ENCODE data around the gene SLC26A4.

SLC26A4 gene

GRCh38 chr7:107658467-107658866 is 2.2 kb upstream of the SLC26A4 start:
- Histone ChIP-seq H3K9ac (ENCODE audit: low read length) (no peak overlapping the region), H3K18ac (ENCODE audit: low read length) (no peak overlapping the region), H2BK120ac (ENCODE audit: insufficient read depth, low read length, poor library complexity) (no peak overlapping the region), H3K36me3 (ENCODE audit: control insufficient read depth in 1 of 2, insufficient read depth in 2 of 2, low read length in 2 of 2) (no peaks in the 10 kb centered on the region), H3K9me3 (ENCODE audit: insufficient read depth, low read depth, low read length) (peaks cover 6% of the 10 kb centered on the region), H4K8ac (ENCODE audit: low read depth, low read length) (no peak overlapping the region), H3K4ac (ENCODE audit: low read depth, low read length) (no peak overlapping the region), H3K14ac (ENCODE audit: low read length) (no peak overlapping the region), H3K79me2 (ENCODE audit: control insufficient read depth, insufficient read depth, low read length, poor library complexity) (no peaks in the 10 kb centered on the region), H3K4me3 (ENCODE audit: low read depth, low read length) (no peak overlapping the region), H3K23ac (ENCODE audit: low read length) (no peak overlapping the region), H3K27me3 (ENCODE audit: insufficient read depth, low read length) (peaks cover 30% of the 10 kb centered on the region), H2AFZ (ENCODE audit: insufficient read depth, low read length, poor library complexity) (no peak overlapping the region), H4K12ac (ENCODE audit: low read depth, low read length) (no peak overlapping the region), H3K4me2 (ENCODE audit: low read length) (no peak overlapping the region), H2BK5ac (ENCODE audit: low read depth, low read length, poor library complexity) (no peak overlapping the region), H2BK12ac (ENCODE audit: low read length) (no peak overlapping the region), H3K27ac (ENCODE audit: low read depth, low read length) (no peak overlapping the region), H4K91ac (ENCODE audit: low read depth, low read length) (no peak overlapping the region), H3K79me1 (ENCODE audit: low read length) (no peaks in the 10 kb centered on the region), H2AK5ac (ENCODE audit: low read length) (no peak overlapping the region), H3K4me1 (ENCODE audit: control insufficient read depth in 1 of 2, insufficient read depth in 2 of 2, low read length in 2 of 2) (peaks cover 15% of the 10 kb centered on the region in 2 experiments)
- no peak for DNase-seq

GRCh38 chr7:107659666-107660065 is 962 bp upstream of the SLC26A4 start:
- no peak overlapping the region for H3K14ac ChIP-seq (ENCODE audit: low read length)
- no peak overlapping the region for H3K4me2 ChIP-seq (ENCODE audit: low read length)
- no peak overlapping the region for H4K8ac ChIP-seq (ENCODE audit: low read depth, low read length)
- H2AFZ ChIP-seq (ENCODE audit: insufficient read depth, low read length, poor library complexity) = no peak overlapping the region
- H4K91ac ChIP-seq (ENCODE audit: low read depth, low read length) = no peak overlapping the region
- H3K79me2 ChIP-seq (ENCODE audit: control insufficient read depth, insufficient read depth, low read length, poor library complexity) = no peaks in the 10 kb centered on the region
- peak; percentile 73 to 83 for DNase-seq
- WGBS (ENCODE audit: extremely low coverage, insufficient coverage, insufficient read length) = no CpG with 5 or more reads among the region's 4 CpGs
- no peak overlapping the region for H2BK120ac ChIP-seq (ENCODE audit: insufficient read depth, low read length, poor library complexity)
- H2BK12ac ChIP-seq (ENCODE audit: low read length) = no peak overlapping the region
- no peak overlapping the region for H3K18ac ChIP-seq (ENCODE audit: low read length)
- H3K9ac ChIP-seq (ENCODE audit: low read length) = no peak overlapping the region
- H3K27ac ChIP-seq (ENCODE audit: low read depth, low read length) = no peak overlapping the region
- H3K27me3 ChIP-seq (ENCODE audit: insufficient read depth, low read length) = peaks cover 30% of the 10 kb centered on the region
- peaks cover 15% of the 10 kb centered on the region in 2 experiments for H3K4me1 ChIP-seq (ENCODE audit: control insufficient read depth in 1 of 2, insufficient read depth in 2 of 2, low read length in 2 of 2)
- H3K79me1 ChIP-seq (ENCODE audit: low read length) = no peaks in the 10 kb centered on the region
- H3K4me3 ChIP-seq (ENCODE audit: low read depth, low read length) = no peak overlapping the region
- no peak overlapping the region for H4K12ac ChIP-seq (ENCODE audit: low read depth, low read length)
- peaks cover 6% of the 10 kb centered on the region for H3K9me3 ChIP-seq (ENCODE audit: insufficient read depth, low read depth, low read length)
- H3K4ac ChIP-seq (ENCODE audit: low read depth, low read length) = no peak overlapping the region
- no peak overlapping the region for H2BK5ac ChIP-seq (ENCODE audit: low read depth, low read length, poor library complexity)
- no peak overlapping the region for H2AK5ac ChIP-seq (ENCODE audit: low read length)
- no peak overlapping the region for H3K23ac ChIP-seq (ENCODE audit: low read length)
- H3K36me3 ChIP-seq (ENCODE audit: control insufficient read depth in 1 of 2, insufficient read depth in 2 of 2, low read length in 2 of 2) = no peaks in the 10 kb centered on the region

DNA sequence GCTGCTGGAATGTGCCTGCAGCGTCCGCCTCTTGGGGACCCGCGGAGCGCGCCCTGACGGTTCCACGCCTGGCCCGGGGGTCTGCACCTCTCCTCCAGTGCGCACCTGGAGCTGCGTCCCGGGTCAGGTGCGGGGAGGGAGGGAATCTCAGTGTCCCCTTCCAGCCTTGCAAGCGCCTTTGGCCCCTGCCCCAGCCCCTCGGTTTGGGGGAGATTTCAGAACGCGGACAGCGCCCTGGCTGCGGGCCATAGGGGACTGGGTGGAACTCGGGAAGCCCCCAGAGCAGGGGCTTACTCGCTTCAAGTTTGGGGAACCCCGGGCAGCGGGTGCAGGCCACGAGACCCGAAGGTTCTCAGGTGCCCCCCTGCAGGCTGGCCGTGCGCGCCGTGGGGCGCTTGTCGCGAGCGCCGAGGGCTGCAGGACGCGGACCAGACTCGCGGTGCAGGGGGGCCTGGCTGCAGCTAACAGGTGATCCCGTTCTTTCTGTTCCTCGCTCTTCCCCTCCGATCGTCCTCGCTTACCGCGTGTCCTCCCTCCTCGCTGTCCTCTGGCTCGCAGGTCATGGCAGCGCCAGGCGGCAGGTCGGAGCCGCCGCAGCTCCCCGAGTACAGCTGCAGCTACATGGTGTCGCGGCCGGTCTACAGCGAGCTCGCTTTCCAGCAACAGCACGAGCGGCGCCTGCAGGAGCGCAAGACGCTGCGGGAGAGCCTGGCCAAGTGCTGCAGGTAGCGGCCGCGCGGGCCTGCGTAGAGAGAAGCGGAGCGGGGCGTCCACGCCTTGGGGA is 645 bp downstream of the SLC26A4 start:
- no peaks in the 10 kb centered on the region for H3K79me2 ChIP-seq (ENCODE audit: control insufficient read depth, insufficient read depth, low read length, poor library complexity)
- H3K4me2 ChIP-seq (ENCODE audit: low read length) = peak overlapping the region; percentile 94
- H4K8ac ChIP-seq (ENCODE audit: low read depth, low read length) = no peak overlapping the region
- peak overlapping the region; percentile 63 for H3K4me3 ChIP-seq (ENCODE audit: low read depth, low read length)
- H2BK120ac ChIP-seq (ENCODE audit: insufficient read depth, low read length, poor library complexity) = no peak overlapping the region
- no peaks in the 10 kb centered on the region for H3K36me3 ChIP-seq (ENCODE audit: control insufficient read depth in 1 of 2, insufficient read depth in 2 of 2, low read length in 2 of 2)
- no peak overlapping the region for H3K27ac ChIP-seq (ENCODE audit: low read depth, low read length)
- no peak overlapping the region for H3K9ac ChIP-seq (ENCODE audit: low read length)
- H3K4ac ChIP-seq (ENCODE audit: low read depth, low read length) = no peak overlapping the region
- H3K14ac ChIP-seq (ENCODE audit: low read length) = no peak overlapping the region
- whole genome bisulfite sequencing (ENCODE audit: extremely low coverage, insufficient coverage, insufficient read length) = no CpG with 5 or more reads among the region's 73 CpGs
- no peak overlapping the region for H2AK5ac ChIP-seq (ENCODE audit: low read length)
- no peak overlapping the region for H3K18ac ChIP-seq (ENCODE audit: low read length)
- H4K12ac ChIP-seq (ENCODE audit: low read depth, low read length) = no peak overlapping the region
- peak overlapping the region; percentile 30 for H2AFZ ChIP-seq (ENCODE audit: insufficient read depth, low read length, poor library complexity)
- no peak overlapping the region for H2BK12ac ChIP-seq (ENCODE audit: low read length)
- H3K27me3 ChIP-seq (ENCODE audit: insufficient read depth, low read length) = peaks cover 30% of the 10 kb centered on the region
- H2BK5ac ChIP-seq (ENCODE audit: low read depth, low read length, poor library complexity) = no peak overlapping the region
- H3K4me1 ChIP-seq (ENCODE audit: control insufficient read depth in 1 of 2, insufficient read depth in 2 of 2, low read length in 2 of 2) = peaks cover 15% of the 10 kb centered on the region in 2 experiments
- peak; percentile 65 to 76 for DNase-seq
- H3K79me1 ChIP-seq (ENCODE audit: low read length) = no peaks in the 10 kb centered on the region
- H3K23ac ChIP-seq (ENCODE audit: low read length) = no peak overlapping the region
- peaks cover 6% of the 10 kb centered on the region for H3K9me3 ChIP-seq (ENCODE audit: insufficient read depth, low read depth, low read length)
- no peak overlapping the region for H4K91ac ChIP-seq (ENCODE audit: low read depth, low read length)

GRCh38 chr7:107661865-107662379 is 1.3 kb downstream of the SLC26A4 start:
- Histone ChIP-seq H3K79me1 (ENCODE audit: low read length) (no peaks in the 10 kb centered on the region), H3K9me3 (ENCODE audit: insufficient read depth, low read depth, low read length) (peaks cover 6% of the 10 kb centered on the region), H2BK12ac (ENCODE audit: low read length) (no peak overlapping the region), H3K4me1 (ENCODE audit: control insufficient read depth in 1 of 2, insufficient read depth in 2 of 2, low read length in 2 of 2) (peaks cover 15% of the 10 kb centered on the region in 2 experiments), H3K4me3 (ENCODE audit: low read depth, low read length) (peak overlapping the region; percentile 38), H3K36me3 (ENCODE audit: control insufficient read depth in 1 of 2, insufficient read depth in 2 of 2, low read length in 2 of 2) (no peaks in the 10 kb centered on the region), H2AFZ (ENCODE audit: insufficient read depth, low read length, poor library complexity) (peak overlapping the region; percentile 30), H2BK120ac (ENCODE audit: insufficient read depth, low read length, poor library complexity) (no peak overlapping the region), H3K4ac (ENCODE audit: low read depth, low read length) (no peak overlapping the region), H4K91ac (ENCODE audit: low read depth, low read length) (no peak overlapping the region), H3K27ac (ENCODE audit: low read depth, low read length) (no peak overlapping the region), H3K14ac (ENCODE audit: low read length) (no peak overlapping the region), H3K23ac (ENCODE audit: low read length) (no peak overlapping the region), H2BK5ac (ENCODE audit: low read depth, low read length, poor library complexity) (no peak overlapping the region), H3K27me3 (ENCODE audit: insufficient read depth, low read length) (peaks cover 30% of the 10 kb centered on the region), H4K8ac (ENCODE audit: low read depth, low read length) (no peak overlapping the region), H2AK5ac (ENCODE audit: low read length) (no peak overlapping the region), H4K12ac (ENCODE audit: low read depth, low read length) (no peak overlapping the region), H3K18ac (ENCODE audit: low read length) (no peak overlapping the region), H3K79me2 (ENCODE audit: control insufficient read depth, insufficient read depth, low read length, poor library complexity) (no peaks in the 10 kb centered on the region), H3K4me2 (ENCODE audit: low read length) (peak overlapping the region; percentile 94), H3K9ac (ENCODE audit: low read length) (no peak overlapping the region)
- no peak for DNase-seq
- WGBS (ENCODE audit: extremely low coverage, insufficient coverage, insufficient read length) = no CpG with 5 or more reads among the region's 20 CpGs
